ENCODE data around the gene SCNN1A.

SCNN1A gene

DNA sequence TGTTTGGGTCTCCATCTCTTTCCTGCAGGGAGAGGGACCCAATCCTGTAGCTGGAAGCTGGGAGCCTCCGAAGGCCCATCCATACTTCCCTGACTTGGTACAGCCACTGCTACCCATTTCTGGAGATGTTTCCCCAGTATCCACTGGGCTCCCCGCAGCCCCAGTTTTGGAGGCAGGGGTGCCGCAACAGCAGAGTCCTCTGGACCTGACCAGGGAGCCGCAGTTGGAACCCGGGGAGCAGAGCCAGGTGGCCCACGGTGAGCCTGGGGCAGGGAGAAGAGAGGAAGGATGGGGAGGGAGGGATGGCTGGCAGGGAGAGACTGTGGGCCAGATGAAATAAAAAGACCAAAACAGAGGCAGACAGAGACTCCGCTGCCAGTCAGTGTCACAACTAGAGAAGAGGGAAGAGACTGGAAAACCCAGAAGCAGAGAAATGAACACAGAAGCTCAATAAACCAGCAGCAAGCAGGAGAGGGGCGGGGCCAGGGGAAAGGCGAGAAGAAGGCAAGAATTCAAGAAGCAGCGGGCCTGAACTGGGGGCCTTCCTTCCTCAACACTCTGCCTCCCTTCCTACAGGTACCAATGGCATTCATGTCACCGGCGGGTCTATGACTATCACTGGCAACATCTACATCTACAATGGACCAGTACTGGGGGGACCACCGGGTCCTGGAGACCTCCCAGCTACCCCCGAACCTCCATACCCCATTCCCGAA, 14.9 kb upstream of the SCNN1A start:
- H4K8ac ChIP-seq (ENCODE audit: low read depth, low read length), result no peak overlapping the region
- H3K4me1 ChIP-seq (ENCODE audit: control insufficient read depth in 1 of 2, insufficient read depth in 2 of 2, low read length in 2 of 2), result peaks cover under 1 to 4% of the 10 kb centered on the region in 2 experiments
- H2BK12ac ChIP-seq (ENCODE audit: low read length), result no peak overlapping the region
- H3K4ac ChIP-seq (ENCODE audit: low read depth, low read length), result no peak overlapping the region
- H3K18ac ChIP-seq (ENCODE audit: low read length), result no peak overlapping the region
- H2AK5ac ChIP-seq (ENCODE audit: low read length), result no peak overlapping the region
- peaks cover 5% of the 10 kb centered on the region for H3K9me3 ChIP-seq (ENCODE audit: insufficient read depth, low read depth, low read length)
- H3K9ac ChIP-seq (ENCODE audit: low read length), result no peak overlapping the region
- no peak overlapping the region for H2BK5ac ChIP-seq (ENCODE audit: low read depth, low read length, poor library complexity)
- H3K4me3 ChIP-seq (ENCODE audit: low read depth, low read length), result no peak overlapping the region
- H3K79me1 ChIP-seq (ENCODE audit: low read length), result no peaks in the 10 kb centered on the region
- H3K27me3 ChIP-seq (ENCODE audit: insufficient read depth, low read length), result no peaks in the 10 kb centered on the region
- no peak overlapping the region for H3K27ac ChIP-seq (ENCODE audit: low read depth, low read length)
- peaks cover 23 to 24% of the 10 kb centered on the region in 2 experiments for H3K36me3 ChIP-seq (ENCODE audit: control insufficient read depth in 1 of 2, insufficient read depth in 2 of 2, low read length in 2 of 2)
- no peak overlapping the region for H3K23ac ChIP-seq (ENCODE audit: low read length)
- no peak overlapping the region for H2AFZ ChIP-seq (ENCODE audit: insufficient read depth, low read length, poor library complexity)
- H3K4me2 ChIP-seq (ENCODE audit: low read length), result no peak overlapping the region
- H3K79me2 ChIP-seq (ENCODE audit: control insufficient read depth, insufficient read depth, low read length, poor library complexity), result no peaks in the 10 kb centered on the region
- H3K14ac ChIP-seq (ENCODE audit: low read length), result no peak overlapping the region
- no CpG with 5 or more reads among the region's 15 CpGs for WGBS (ENCODE audit: extremely low coverage, insufficient coverage, insufficient read length)
- H4K91ac ChIP-seq (ENCODE audit: low read depth, low read length), result no peak overlapping the region
- H2BK120ac ChIP-seq (ENCODE audit: insufficient read depth, low read length, poor library complexity), result no peak overlapping the region
- no peak overlapping the region for H4K12ac ChIP-seq (ENCODE audit: low read depth, low read length)
- DNase-seq, result no peak

DNA sequence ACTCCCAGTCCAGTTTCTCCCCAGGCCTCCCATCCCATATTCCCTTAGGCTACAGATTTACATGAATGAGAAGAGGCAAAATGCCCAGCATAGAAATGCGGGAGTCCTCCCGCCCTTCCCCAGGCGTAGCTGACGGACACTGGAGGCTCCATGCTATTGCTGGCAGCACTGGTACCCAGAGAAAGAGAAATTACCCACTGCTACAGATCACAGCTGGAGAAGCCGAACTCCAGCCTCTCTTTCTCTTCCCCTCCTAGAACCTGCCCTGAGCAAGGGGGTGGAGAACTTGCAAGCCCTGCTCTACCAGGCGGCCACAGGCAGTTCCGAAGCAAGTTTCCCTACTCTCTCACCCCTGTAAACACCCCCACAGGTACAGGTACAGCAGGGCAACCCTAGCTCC, 12.2 kb upstream of the SCNN1A start:
- no peak overlapping the region for H3K4me3 ChIP-seq (ENCODE audit: low read depth, low read length)
- no peak overlapping the region for H3K27ac ChIP-seq (ENCODE audit: low read depth, low read length)
- H4K91ac ChIP-seq (ENCODE audit: low read depth, low read length), result no peak overlapping the region
- H3K4ac ChIP-seq (ENCODE audit: low read depth, low read length), result no peak overlapping the region
- no peak overlapping the region for H3K23ac ChIP-seq (ENCODE audit: low read length)
- no peak overlapping the region for H2BK5ac ChIP-seq (ENCODE audit: low read depth, low read length, poor library complexity)
- H3K18ac ChIP-seq (ENCODE audit: low read length), result no peak overlapping the region
- no peak overlapping the region for H3K14ac ChIP-seq (ENCODE audit: low read length)
- peaks cover 17% of the 10 kb centered on the region for H3K79me1 ChIP-seq (ENCODE audit: low read length)
- no CpG with 5 or more reads among the region's 7 CpGs for WGBS (ENCODE audit: extremely low coverage, insufficient coverage, insufficient read length)
- DNase-seq, result no peak
- H3K79me2 ChIP-seq (ENCODE audit: control insufficient read depth, insufficient read depth, low read length, poor library complexity), result peaks cover 11% of the 10 kb centered on the region
- no peak overlapping the region for H2BK12ac ChIP-seq (ENCODE audit: low read length)
- no peak overlapping the region for H2BK120ac ChIP-seq (ENCODE audit: insufficient read depth, low read length, poor library complexity)
- no peak overlapping the region for H4K8ac ChIP-seq (ENCODE audit: low read depth, low read length)
- peaks cover 3% of the 10 kb centered on the region for H3K9me3 ChIP-seq (ENCODE audit: insufficient read depth, low read depth, low read length)
- no peak overlapping the region for H2AFZ ChIP-seq (ENCODE audit: insufficient read depth, low read length, poor library complexity)
- peaks cover 21 to 24% of the 10 kb centered on the region in 2 experiments for H3K36me3 ChIP-seq (ENCODE audit: control insufficient read depth in 1 of 2, insufficient read depth in 2 of 2, low read length in 2 of 2)
- no peak overlapping the region for H3K9ac ChIP-seq (ENCODE audit: low read length)
- H3K4me2 ChIP-seq (ENCODE audit: low read length), result no peak overlapping the region
- peaks cover 18 to 20% of the 10 kb centered on the region in 2 experiments for H3K4me1 ChIP-seq (ENCODE audit: control insufficient read depth in 1 of 2, insufficient read depth in 2 of 2, low read length in 2 of 2)
- no peaks in the 10 kb centered on the region for H3K27me3 ChIP-seq (ENCODE audit: insufficient read depth, low read length)
- no peak overlapping the region for H4K12ac ChIP-seq (ENCODE audit: low read depth, low read length)
- no peak overlapping the region for H2AK5ac ChIP-seq (ENCODE audit: low read length)

DNA sequence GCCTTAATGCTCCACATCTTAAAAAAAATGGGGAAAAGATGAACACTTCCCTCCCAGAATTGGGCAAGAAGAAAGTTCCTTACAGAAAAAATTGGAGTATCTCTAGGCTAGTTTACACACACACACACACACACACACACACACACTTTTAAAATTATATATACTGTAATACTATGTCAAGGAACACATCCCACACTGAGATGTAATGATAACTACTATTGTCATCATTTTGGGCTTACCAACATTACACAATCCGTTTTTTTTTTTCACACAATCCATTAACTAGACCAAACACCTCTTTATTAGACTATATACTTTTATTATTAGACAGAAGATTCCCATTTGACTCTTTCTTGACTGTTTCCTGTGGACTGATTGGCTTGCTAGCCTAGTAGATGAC, 11.1 kb upstream of the SCNN1A start:
- H4K8ac ChIP-seq (ENCODE audit: low read depth, low read length), result no peak overlapping the region
- H3K27ac ChIP-seq (ENCODE audit: low read depth, low read length), result no peak overlapping the region
- no peak overlapping the region for H2AFZ ChIP-seq (ENCODE audit: insufficient read depth, low read length, poor library complexity)
- no peak overlapping the region for H2BK120ac ChIP-seq (ENCODE audit: insufficient read depth, low read length, poor library complexity)
- WGBS (ENCODE audit: extremely low coverage, insufficient coverage, insufficient read length), result 83% methylated on average over 1 of the region's 1 CpG
- H3K27me3 ChIP-seq (ENCODE audit: insufficient read depth, low read length), result no peaks in the 10 kb centered on the region
- no peak overlapping the region for H3K4me2 ChIP-seq (ENCODE audit: low read length)
- H2BK12ac ChIP-seq (ENCODE audit: low read length), result no peak overlapping the region
- no peak overlapping the region for H3K23ac ChIP-seq (ENCODE audit: low read length)
- no peak overlapping the region for H3K18ac ChIP-seq (ENCODE audit: low read length)
- H3K9me3 ChIP-seq (ENCODE audit: insufficient read depth, low read depth, low read length), result peaks cover 3% of the 10 kb centered on the region
- DNase-seq, result no peak
- H3K79me2 ChIP-seq (ENCODE audit: control insufficient read depth, insufficient read depth, low read length, poor library complexity), result peaks cover 11% of the 10 kb centered on the region
- H3K9ac ChIP-seq (ENCODE audit: low read length), result no peak overlapping the region
- no peak overlapping the region for H4K91ac ChIP-seq (ENCODE audit: low read depth, low read length)
- H4K12ac ChIP-seq (ENCODE audit: low read depth, low read length), result no peak overlapping the region
- no peak overlapping the region for H2AK5ac ChIP-seq (ENCODE audit: low read length)
- no peak overlapping the region for H3K4ac ChIP-seq (ENCODE audit: low read depth, low read length)
- H3K4me3 ChIP-seq (ENCODE audit: low read depth, low read length), result no peak overlapping the region
- no peak overlapping the region for H2BK5ac ChIP-seq (ENCODE audit: low read depth, low read length, poor library complexity)
- peaks cover 18 to 20% of the 10 kb centered on the region in 2 experiments for H3K4me1 ChIP-seq (ENCODE audit: control insufficient read depth in 1 of 2, insufficient read depth in 2 of 2, low read length in 2 of 2)
- no peak overlapping the region for H3K14ac ChIP-seq (ENCODE audit: low read length)
- H3K79me1 ChIP-seq (ENCODE audit: low read length), result peaks cover 17% of the 10 kb centered on the region
- H3K36me3 ChIP-seq (ENCODE audit: control insufficient read depth in 1 of 2, insufficient read depth in 2 of 2, low read length in 2 of 2), result peaks cover 21 to 24% of the 10 kb centered on the region in 2 experiments

DNA sequence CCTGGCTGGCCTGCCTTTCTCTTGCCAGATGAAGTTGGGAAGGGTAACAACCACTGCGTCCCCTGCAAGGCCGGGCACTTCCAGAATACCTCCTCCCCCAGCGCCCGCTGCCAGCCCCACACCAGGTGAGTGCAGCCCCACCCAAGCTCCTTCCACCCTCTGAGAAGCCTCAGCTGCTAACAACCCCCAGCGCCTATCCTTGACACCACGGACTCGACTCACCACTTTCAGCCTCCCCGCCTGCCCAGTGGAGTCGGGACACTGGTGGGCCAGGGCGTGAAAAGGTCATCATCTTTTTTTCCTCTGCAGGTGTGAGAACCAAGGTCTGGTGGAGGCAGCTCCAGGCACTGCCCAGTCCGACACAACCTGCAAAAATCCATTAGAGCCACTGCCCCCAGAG, 10.7 kb upstream of the SCNN1A start:
- Histone ChIP-seq H3K18ac (ENCODE audit: low read length) (no peak overlapping the region), H3K4ac (ENCODE audit: low read depth, low read length) (no peak overlapping the region), H4K12ac (ENCODE audit: low read depth, low read length) (no peak overlapping the region), H2AFZ (ENCODE audit: insufficient read depth, low read length, poor library complexity) (no peak overlapping the region), H3K4me2 (ENCODE audit: low read length) (no peak overlapping the region), H3K9ac (ENCODE audit: low read length) (no peak overlapping the region), H3K79me2 (ENCODE audit: control insufficient read depth, insufficient read depth, low read length, poor library complexity) (peaks cover 11% of the 10 kb centered on the region), H2BK12ac (ENCODE audit: low read length) (no peak overlapping the region), H4K91ac (ENCODE audit: low read depth, low read length) (no peak overlapping the region), H3K79me1 (ENCODE audit: low read length) (peaks cover 17% of the 10 kb centered on the region), H3K27ac (ENCODE audit: low read depth, low read length) (no peak overlapping the region), H3K4me1 (ENCODE audit: control insufficient read depth in 1 of 2, insufficient read depth in 2 of 2, low read length in 2 of 2) (peaks cover 18 to 20% of the 10 kb centered on the region in 2 experiments), H3K14ac (ENCODE audit: low read length) (no peak overlapping the region), H3K4me3 (ENCODE audit: low read depth, low read length) (no peak overlapping the region), H3K36me3 (ENCODE audit: control insufficient read depth in 1 of 2, insufficient read depth in 2 of 2, low read length in 2 of 2) (peaks cover 19 to 22% of the 10 kb centered on the region in 2 experiments), H2BK120ac (ENCODE audit: insufficient read depth, low read length, poor library complexity) (no peak overlapping the region), H3K23ac (ENCODE audit: low read length) (no peak overlapping the region), H3K27me3 (ENCODE audit: insufficient read depth, low read length) (no peaks in the 10 kb centered on the region), H2BK5ac (ENCODE audit: low read depth, low read length, poor library complexity) (no peak overlapping the region), H3K9me3 (ENCODE audit: insufficient read depth, low read depth, low read length) (peaks cover 3% of the 10 kb centered on the region), H2AK5ac (ENCODE audit: low read length) (no peak overlapping the region), H4K8ac (ENCODE audit: low read depth, low read length) (no peak overlapping the region)
- DNase-seq, result no peak
- no CpG with 5 or more reads among the region's 11 CpGs for WGBS (ENCODE audit: extremely low coverage, insufficient coverage, insufficient read length)

Data from trophoblast cell (in vitro differentiated cells and primary cell).